Measurements from ENCODE around the gene SHOX.

DNA sequence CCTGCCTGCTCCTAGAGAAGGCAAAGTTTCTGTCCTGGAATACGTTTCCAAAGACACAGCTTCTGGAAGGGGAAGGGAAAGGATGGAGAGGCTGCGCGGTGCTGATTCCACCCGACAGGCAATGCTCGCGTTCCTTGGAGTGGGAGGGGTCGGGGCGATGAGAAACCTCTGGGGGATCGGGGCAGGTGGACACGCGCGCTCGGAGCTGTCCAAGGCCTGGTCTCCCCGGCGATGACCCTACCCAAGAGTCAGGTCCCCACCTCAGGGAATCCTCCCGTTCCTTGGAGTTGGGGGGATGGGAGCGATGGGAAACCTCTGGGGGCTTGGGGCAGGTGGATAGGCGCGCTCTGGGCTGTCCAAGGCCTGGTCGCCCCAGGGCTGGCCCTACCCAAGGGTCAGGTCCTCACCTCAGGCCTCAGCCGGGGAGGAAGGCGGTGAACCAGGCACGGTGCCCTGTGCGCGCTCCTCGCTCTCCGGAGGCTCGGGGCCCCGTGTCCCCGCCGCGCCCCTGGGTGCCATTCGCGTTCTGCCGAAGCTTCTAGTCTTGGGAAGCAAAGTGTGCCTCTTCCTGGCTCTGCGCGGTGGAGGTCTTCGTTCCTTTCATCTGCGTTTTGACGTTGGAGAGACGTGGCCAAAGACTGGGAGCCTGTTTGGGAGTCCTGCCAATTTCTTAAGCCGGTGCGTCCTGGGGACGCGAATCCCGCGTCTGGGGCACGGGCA is 10.6 kb upstream of the SHOX start:
- TF ChIP-seq CBFB (IDR thresholded peaks at IDR 0.05; ENCODE audit: low read depth) (no peak), POLR2A (IDR thresholded peaks at IDR 0.05; ENCODE audit: low read depth, low read length) (no peak), EP300 (IDR thresholded peaks at IDR 0.05; ENCODE audit: borderline replicate concordance in 1 of 2, control insufficient read depth in 1 of 2, low read depth in 2 of 2, low read length in 2 of 2) (no peak)
- TF ChIP-seq, protein P1, sequence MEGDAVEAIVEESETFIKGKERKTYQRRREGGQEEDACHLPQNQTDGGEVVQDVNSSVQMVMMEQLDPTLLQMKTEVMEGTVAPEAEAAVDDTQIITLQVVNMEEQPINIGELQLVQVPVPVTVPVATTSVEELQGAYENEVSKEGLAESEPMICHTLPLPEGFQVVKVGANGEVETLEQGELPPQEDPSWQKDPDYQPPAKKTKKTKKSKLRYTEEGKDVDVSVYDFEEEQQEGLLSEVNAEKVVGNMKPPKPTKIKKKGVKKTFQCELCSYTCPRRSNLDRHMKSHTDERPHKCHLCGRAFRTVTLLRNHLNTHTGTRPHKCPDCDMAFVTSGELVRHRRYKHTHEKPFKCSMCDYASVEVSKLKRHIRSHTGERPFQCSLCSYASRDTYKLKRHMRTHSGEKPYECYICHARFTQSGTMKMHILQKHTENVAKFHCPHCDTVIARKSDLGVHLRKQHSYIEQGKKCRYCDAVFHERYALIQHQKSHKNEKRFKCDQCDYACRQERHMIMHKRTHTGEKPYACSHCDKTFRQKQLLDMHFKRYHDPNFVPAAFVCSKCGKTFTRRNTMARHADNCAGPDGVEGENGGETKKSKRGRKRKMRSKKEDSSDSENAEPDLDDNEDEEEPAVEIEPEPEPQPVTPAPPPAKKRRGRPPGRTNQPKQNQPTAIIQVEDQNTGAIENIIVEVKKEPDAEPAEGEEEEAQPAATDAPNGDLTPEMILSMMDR (IDR thresholded peaks at IDR 0.05 in 2 of 3, conservative IDR thresholded peaks at IDR 0.05 in 1 of 3; ENCODE audit: control insufficient read depth in 2 of 3, extremely low read depth in 1 of 3, insufficient read depth in 1 of 3, low read depth in 3 of 3, low read length in 3 of 3) = no peak

All from GM12878 (cell line).